ENCODE data around the gene AGBL3. TPM values are rescaled to one million over a fixed set of nuclear protein-coding genes. Genes with fewer than 3 reads are reported as not detected.

AGBL3 gene
- polyA plus RNA-seq, 3 donors from 2014 or later: 0.43 to 1.2 TPM; not detected in 1

Other genes starting within 250 kb of the AGBL3 start
- under 1 TPM in 2 of 3 donors, not detected in 1; 0.06 to 0.07 TPM for gene CALD1, start 206.9 kb upstream of the AGBL3 start, polyA plus RNA-seq
- gene TMEM140, start 161.6 kb downstream of the AGBL3 start, polyA plus RNA-seq: 10 to 100 TPM; 14.5 to 47.5 (median 17.6) TPM
- 10 to 100 TPM; 34.8 to 54.7 (median 53.1) TPM for gene CYREN, start 184.2 kb downstream of the AGBL3 start, polyA plus RNA-seq
- 1 to 10 TPM; 2.1 to 5.8 (median 3.2) TPM for gene WDR91, start 225.0 kb downstream of the AGBL3 start, polyA plus RNA-seq
- not detected for gene STRA8, start 247.3 kb downstream of the AGBL3 start, polyA plus RNA-seq